GM19438 (cell line): ENCODE results near the gene NUDT9.
"Not testable (repeated sequence)": the region's sequence is repeated elsewhere in the genome, so short reads cannot be mapped to it uniquely, and the experiment has no call there.

Experiments used
- ATAC-seq: cut with Tn5 transposase; IDR thresholded peaks from one replicate; pipeline ENCODE4 v1.9.1; 2021; ENCODE audit warnings: low read depth; ENCODE audit not compliant: unreplicated experiment

NUDT9 gene

GRCh38 chr4:87422104-87423052 is at the start of gene NUDT9:
TSS of gene NUDT9 (plus strand) at chr4:87422573. CDS start at chr4:87422906, 333 bp downstream.
- peak; percentile 86 for ATAC-seq

DNA sequence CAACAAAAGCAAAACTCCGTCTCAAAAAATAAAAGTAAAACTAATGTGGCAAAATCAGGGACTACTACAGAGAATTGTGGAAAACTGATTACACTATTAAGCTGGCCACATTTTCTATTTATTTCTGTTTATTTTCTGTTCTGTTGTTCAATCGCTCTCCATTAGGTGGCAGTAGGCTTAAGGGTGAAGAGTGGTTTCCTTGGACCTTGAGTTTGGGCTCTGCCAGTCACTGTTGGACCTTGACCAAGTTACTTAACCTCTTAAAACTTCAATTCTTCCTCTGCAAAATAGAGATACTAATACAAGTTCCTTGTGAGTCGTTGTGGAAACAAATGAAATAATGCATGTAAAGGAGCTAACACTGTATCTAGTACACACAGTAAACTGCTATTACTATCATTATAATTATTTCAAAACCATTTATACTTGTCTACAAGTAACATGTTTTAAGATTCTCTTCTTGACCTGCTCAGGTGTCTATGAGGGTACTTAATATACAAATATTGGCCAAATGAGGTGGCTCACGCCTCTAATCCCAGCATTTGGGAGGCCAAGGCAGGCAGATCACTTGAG is 46.6 kb upstream of the NUDT9 start:
- ATAC-seq, result no peak

DNA sequence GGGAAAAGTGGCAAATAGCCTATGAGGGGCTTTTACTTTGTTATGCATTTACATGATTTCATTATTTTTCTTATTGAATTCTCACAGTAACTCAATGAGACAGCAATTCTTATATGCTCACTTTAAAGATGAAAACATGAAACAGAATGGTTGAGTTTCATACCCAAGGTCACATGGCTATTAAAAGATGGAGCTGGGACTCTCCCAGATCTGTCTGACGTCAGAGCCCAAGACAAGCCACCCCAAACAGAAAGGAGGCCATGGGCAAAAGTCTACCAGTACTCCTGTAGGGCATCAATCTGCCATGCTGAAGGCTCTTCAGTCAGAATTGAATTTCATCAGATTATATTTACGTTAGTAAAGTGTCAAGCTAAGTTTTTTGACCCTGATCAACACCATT is 44.6 kb upstream of the NUDT9 start:
- ATAC-seq, result no peak

- no peak for ATAC-seq
These were observed 40.3 kb upstream of the NUDT9 start for GRCh38 chr4:87382116-87382515.

- no peak for ATAC-seq
These were observed 39.4 kb upstream of the NUDT9 start for GRCh38 chr4:87382931-87383330.

DNA sequence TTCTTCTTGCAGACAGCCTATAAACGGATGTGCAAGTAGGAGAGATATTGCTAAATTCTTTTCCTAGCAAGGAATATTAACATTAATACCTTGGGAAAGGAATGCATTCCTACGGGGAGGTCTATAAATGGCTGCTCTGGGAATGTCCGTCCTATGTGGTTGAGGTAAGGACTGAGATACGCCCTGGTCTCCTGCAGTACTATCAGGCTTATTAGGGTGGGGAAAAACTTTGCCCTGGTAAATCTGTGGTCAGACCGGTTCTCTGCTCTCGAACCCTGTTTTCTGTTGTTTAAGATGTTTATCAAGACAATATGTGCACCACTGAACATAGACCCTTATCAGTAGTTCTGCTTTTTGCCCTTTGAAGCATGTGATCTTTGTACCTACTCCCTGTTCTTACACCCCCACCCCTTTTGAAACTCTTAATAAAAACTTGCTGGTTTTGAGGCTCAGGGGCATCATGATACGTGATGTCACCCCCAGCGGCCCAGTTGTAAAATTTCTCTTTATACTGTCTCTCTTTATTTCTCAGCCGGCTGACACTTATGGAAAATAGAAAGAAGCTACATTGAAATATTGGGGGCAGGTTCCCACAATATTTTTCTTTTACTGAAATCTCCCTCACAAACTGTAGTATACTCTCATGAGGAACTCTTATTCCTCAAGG is 37.8 kb upstream of the NUDT9 start:
- not testable (repeated sequence) for ATAC-seq

DNA sequence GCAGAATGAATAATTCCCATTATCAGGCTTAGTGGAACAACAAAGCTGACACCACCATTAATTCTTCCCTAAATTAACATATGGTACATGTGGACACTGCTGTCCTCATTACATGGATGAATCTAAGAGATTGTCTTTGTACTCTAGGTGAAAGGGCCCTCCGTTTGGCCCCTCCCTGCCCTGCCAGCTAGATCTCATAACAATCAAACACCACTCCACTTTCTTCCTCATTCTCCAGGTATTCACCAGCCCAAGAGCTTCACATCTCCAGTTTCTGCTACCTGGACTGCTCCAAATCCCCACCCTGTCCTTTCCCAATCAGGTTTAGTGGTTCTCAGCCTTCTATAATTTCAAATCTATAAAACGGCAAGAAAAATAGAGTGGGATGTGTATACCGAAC is 35.1 kb upstream of the NUDT9 start:
- ATAC-seq, result no peak

GRCh38 chr4:87388901-87389300 is 33.5 kb upstream of the NUDT9 start:
- ATAC-seq, result no peak

GRCh38 chr4:87390055-87390454 is 32.3 kb upstream of the NUDT9 start:
- ATAC-seq, result not testable (repeated sequence)

DNA sequence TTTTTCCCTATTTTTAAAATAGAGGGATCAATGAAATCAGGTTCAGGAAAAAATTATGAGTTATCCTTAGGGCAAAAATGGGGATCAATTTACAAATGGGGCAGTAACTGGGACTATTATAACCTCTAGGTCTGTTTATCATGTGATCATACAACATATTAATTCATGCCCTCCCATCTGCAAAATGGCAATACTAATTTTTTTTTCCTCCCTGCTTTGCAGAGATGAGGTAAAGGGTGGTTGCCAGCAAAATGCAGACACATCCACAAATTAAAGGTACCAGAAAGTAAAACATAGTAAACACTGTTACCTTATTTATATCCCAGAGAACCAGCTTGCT is 31.9 kb upstream of the NUDT9 start:
- ATAC-seq, result peak; percentile 2

DNA sequence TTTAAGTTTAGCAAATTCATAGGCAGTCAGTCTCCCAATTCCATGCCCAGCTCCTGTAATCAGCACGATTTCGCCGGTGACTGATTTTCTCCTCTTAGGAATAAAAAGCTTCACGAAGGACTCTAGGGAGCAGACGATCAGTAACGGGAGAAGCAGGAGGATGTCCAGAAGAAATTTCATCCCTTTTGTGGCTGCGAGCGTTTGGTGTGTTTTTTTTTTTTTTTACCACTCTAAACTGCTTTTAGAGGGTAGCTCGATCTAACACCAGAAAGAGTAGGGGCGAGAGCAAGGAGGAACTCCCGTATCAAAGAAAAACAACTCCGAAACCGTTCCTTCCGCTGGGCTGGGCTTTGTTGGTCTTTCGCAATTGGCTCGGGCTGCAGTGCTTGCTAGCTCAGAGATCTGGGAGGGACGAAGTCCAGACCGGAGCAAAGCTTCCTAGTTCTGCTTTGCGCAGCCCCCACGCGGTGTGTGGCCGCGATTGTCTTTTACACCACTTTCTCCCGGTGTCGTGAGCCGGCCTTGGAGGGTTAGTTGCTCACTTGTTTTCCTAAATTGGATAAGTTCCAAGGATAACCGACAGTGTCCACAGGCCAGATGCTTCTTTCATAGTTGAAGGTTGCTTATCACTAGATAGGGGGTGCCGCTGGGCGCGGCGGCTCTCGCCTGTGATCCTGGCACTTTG is 31.3 kb upstream of the NUDT9 start, which contains the start of gene HSD17B11:
Gene HSD17B11, minus strand, starts transcription at position 298 of the 685 bp plus-strand sequence. Its CDS starts 118 bp downstream, at position 180.
- peak; percentile 99 for ATAC-seq

GRCh38 chr4:87391576-87392054 is 30.8 kb upstream of the NUDT9 start:
- ATAC-seq, result peak; percentile 11

- no peak for ATAC-seq
These were observed 30.2 kb upstream of the NUDT9 start for GRCh38 chr4:87392183-87392582.

GRCh38 chr4:87395073-87395472 is 27.3 kb upstream of the NUDT9 start:
- ATAC-seq, result not testable (repeated sequence)

- ATAC-seq, result not testable (repeated sequence)
These were observed 26.5 kb upstream of the NUDT9 start for GRCh38 chr4:87395851-87396250.

DNA sequence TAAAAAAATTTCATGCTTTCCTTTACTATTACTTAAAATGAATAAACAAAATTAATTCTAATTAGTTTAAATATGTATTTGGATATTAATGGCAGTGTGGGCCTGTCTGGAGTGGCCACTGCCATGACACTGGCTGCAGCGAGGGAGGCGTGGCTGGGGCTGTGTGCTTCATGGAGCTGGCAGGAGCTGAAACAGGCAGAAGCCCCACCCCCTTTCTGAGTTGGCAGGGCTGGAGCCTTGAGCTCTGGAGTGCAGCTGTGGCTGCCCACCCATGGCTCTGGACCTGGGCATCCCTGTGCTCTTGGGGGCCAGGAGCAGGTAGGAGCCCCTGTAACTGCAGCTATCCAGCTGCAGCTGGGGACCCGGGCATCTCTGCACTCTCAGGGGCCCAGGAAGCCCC is 23.2 kb upstream of the NUDT9 start:
- no peak for ATAC-seq

DNA sequence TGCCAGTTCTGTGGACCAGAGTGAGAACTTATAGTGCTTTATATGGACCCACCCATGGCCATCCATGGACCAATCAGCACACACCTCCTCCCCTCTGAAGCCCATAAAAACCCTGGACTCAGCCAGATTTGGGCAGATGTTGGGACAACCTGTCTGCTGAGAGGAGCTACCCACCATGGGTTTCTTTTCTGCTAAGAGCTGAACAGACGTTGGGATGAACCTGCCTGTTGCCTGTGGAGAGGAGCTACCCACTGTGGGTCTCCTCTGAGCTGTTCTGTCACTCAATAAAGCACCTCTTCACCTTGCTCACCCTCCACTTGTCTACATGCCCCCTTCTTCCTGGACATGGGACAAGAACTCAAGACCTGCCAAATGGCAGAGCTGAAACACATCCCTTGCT is 22.4 kb upstream of the NUDT9 start:
- no peak for ATAC-seq

DNA sequence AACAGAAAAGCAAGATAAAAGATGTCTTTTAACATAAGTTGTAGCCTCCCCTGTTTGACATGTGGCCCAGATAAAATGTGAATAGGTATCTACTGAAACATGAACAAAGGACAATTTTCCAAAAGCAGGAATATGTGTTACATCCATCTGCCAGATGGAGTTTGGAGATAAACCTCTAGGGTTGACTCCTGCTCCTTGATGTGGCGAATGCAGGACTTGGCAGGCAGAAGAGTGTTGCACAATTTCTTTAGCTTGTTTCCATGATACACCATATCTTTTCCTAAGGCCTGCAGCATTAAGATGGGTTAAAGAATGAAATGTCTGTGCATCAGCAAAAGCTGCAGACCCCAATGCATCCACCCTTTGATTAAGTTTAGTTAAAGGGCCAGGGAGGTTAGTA is 18.6 kb upstream of the NUDT9 start:
- not testable (repeated sequence) for ATAC-seq

DNA sequence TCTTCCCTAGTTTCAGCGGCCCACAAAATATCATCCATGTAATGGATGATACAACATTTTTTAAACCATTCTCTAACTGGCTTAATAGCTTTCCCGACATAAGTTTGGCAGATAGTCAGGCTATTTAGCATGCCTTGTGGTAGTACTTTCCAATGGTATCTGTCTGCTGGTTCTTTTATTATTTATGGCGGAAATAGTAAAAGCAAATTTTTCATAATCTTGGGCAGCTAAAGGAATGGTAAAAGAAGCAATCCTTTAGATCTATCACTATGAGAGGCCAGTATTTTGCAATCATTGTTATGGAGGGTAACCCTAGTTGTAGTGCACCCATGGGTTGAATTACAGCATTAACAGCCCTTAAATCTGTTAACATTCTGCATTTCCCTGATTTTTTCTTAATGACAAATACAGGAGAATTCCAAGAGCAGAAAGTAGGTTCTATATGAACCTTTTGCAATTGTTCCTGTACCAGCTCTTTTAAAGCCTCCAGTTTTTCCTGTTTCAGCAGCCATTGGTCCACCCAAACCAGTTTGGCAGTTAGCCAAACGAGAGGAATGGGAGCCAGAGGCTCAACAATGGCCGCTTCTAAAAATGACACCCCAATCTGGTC is 17.1 kb upstream of the NUDT9 start:
- no peak for ATAC-seq

DNA sequence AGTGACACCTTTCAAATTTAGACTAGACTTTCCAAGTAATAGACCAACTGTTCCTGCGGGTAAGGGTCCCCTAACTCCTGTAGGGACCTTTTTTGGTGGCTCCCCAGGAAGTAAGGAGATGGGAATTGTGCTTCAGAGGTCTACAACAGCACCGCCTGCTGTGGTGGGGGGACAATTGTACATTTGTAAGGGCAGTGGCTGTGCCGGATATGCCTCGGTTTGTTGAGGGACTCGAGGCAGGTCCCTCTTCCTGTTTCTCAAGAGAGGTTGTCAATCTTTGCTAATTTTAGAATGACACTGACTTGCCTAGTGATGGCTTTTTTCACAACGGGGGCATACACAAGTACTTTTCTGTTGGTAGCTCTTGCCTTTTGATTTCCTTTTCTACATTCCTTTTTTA is 15.9 kb upstream of the NUDT9 start:
- ATAC-seq, result no peak
